Esophagus mucosa (tissue), 1 donor: Measurements from ENCODE around the gene DENND5A. TPM values are rescaled to one million over a fixed set of nuclear protein-coding genes. Genes with fewer than 3 reads are reported as not detected.
"Not testable (repeated sequence)": the region's sequence is repeated elsewhere in the genome, so short reads cannot be mapped to it uniquely, and the experiment has no call there.

Experiments
- ATAC-seq: fragments of 200-7000 bp; cut with Tn5 transposase; one replicate; pipeline ENCODE4 v1.9.1; 2020
- total RNA-seq: library from RNA; stranded (reverse); gene quantifications from one replicate; pipeline ENCODE4 v1.2.4, GENCODE V29; 2023
- donor health status: DM: yes; HTN: yes; CAD: no.

DENND5A gene
- total RNA-seq, 1 donor from 2014 or later = 13.2 TPM

GRCh38 chr11:9137293-9138132 is 127.6 kb downstream of the DENND5A start:
- ATAC-seq = peak; percentile 87

GRCh38 chr11:9136741-9137140 is 128.4 kb downstream of the DENND5A start:
- no peak for ATAC-seq

- no peak for ATAC-seq
Observed at GRCh38 chr11:9133956-9134355, 131.2 kb downstream of the DENND5A start.

- ATAC-seq = no peak
Observed at GRCh38 chr11:9132203-9132878, 132.8 kb downstream of the DENND5A start.

- no peak for ATAC-seq
Observed at GRCh38 chr11:9130297-9130696, 134.9 kb downstream of the DENND5A start.

- no peak for ATAC-seq
Observed at GRCh38 chr11:9126636-9127035, 138.5 kb downstream of the DENND5A start.

- no peak for ATAC-seq
Observed at GRCh38 chr11:9125185-9125886, 139.8 kb downstream of the DENND5A start.

GRCh38 chr11:9123595-9124304 is 141.4 kb downstream of the DENND5A start:
- no peak for ATAC-seq

- ATAC-seq = no peak
Observed at GRCh38 chr11:9121469-9121796, 143.7 kb downstream of the DENND5A start.

GRCh38 chr11:9120664-9121468 is 144.3 kb downstream of the DENND5A start:
- no peak for ATAC-seq

GRCh38 chr11:9118277-9118676 is 146.9 kb downstream of the DENND5A start:
- no peak for ATAC-seq

GRCh38 chr11:9112075-9112474 is 153.1 kb downstream of the DENND5A start:
- no peak for ATAC-seq

GRCh38 chr11:9109858-9110731 is 155.1 kb downstream of the DENND5A start:
- ATAC-seq = peak; percentile 17

GRCh38 chr11:9104580-9104979 is 160.6 kb downstream of the DENND5A start:
- ATAC-seq = no peak

- no peak for ATAC-seq
Observed at GRCh38 chr11:9103542-9104276, 161.4 kb downstream of the DENND5A start.

GRCh38 chr11:9099617-9100016 is 165.5 kb downstream of the DENND5A start:
- no peak for ATAC-seq

GRCh38 chr11:9098455-9098854 is 166.7 kb downstream of the DENND5A start:
- ATAC-seq = not testable (repeated sequence)

- ATAC-seq = peak; percentile 65
Observed at GRCh38 chr11:9097186-9097943, 167.8 kb downstream of the DENND5A start.

- no peak for ATAC-seq
Observed at GRCh38 chr11:9096427-9096826, 168.7 kb downstream of the DENND5A start.
